Stimulated activated CD4-positive, alpha-beta T cell treated with anti-CD3 and anti-CD28 coated beads, Interleukin-15, amount 100 ng/mL, for 24 hours (primary cell): ENCODE results near the gene AFF3.

Experiments
- DNase-seq: peaks from one replicate; pipeline ENCODE4 v3.0.0-alpha.2; 2020

AFF3 gene

DNA sequence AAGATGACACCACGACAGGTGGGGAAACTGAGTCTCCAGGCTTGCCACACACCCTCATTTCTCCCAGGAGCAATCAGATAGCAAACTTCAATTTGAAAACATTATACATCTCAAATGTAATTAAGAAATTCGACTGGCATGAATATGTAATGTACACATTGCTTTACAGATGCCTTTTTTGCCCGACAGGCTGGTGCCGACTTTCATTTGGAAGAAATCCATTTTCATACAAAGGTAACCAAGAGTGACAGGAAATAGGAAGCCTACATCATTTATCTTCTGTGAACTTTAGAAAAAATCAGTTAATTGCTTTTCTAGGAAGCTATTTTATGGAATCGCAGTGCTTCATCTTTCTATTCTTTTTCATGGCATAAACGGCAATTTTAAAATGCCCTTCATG lies 140.3 kb downstream of the AFF3 start:
- DNase-seq = no peak

DNA sequence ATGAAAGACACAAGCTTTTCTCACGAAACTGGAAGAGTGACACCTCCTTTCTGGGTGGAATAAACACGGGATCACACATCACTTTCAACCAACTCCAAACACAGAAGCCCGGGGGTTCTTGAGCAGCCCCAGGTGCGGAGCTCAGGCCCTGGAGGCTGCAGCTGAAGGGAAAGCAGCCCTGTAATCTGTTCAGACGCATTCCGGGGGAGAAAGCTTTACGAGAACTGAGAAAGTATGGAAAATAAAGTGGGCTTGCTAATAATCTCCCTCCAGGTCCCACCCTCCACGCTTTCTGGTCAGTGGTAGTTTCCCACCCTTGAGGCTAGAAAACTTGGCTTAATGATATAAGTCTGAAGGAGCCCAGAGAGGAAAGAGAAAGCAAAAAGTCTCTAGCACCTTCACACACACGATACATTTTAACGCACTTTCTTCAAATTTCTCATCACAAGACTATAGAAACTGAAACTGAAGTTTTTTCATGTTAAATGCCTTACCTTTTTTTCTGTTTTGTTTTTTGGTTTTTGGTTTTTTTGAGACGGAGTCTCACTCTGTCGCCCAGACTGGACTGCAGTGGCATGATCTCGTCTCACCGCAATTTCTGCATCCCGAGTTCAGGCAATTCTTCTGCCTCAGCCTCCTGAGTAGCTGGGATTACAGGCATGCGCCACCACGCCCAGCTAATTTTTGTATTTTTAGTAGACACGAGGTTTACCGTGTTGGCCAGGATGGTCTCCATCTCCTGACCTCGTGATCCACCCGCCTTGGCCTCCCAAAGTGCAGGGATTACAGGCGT lies 141.3 kb downstream of the AFF3 start:
- no peak for DNase-seq

DNA sequence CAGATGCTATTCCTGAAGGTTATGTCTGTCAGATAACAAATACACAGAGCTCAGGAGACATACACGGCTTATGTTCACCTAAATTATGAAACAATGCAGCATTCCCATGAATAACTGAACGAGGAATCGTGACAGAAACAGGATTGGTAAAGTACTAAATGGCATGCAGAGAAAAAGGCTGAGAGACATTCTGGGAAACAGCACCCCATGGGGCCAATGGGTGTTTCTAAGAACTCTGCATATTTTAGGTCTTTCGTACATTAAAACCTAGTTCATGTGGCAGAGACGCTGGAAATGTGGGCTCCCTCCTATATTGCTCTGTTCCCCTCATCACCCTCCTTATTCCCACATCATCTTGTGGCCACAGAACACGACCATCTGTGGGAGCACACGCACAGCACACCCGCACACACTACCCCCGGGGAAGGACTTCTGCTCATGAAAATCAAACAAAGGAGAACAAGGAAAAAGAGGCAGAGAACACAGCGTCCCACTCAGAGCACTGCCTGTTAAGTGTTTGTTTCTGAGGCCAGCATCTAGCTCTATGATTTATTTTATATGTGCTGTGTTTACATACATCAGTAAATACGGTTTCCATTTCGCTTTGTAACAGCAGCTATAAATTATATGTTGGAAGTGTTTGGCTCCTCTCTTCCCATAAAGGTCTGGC lies 143.6 kb downstream of the AFF3 start:
- no peak for DNase-seq

DNA sequence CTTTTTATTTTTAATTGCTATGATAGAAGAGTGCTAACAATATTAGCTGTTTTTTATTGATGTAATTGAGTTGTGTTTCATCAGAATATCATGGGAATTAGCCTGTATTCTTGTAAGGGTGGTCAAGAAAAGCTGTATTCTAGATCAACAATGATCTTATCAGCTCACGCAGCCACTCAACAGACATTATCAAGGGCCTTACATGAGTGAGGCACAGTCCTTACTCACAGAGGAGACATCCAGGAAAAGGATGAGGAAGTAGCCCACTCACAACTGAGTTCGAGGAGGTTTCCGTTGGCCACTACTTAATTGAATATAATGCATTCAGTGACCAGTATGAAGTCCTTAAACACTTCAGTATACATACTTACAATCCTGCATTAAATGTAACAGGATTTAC lies 152.5 kb downstream of the AFF3 start:
- DNase-seq = no peak

DNA sequence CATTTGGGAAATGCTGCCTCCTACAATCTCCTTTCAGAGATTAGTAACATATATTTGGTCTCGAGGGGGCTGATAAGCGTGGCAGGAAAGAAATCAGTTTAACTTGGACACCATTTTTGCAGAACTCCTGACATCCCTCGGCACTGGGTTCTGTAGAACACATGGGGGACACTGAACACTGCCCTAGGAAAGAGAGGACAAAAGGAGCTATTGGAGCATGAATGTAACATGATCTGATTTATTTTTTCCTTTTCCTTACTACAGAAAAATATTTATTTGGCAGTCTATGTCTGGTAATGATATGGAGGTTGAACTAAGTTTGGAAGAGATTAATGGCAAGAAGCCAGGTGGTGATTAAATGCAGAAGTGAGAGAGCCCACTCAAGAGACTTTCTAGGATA lies 153.8 kb downstream of the AFF3 start:
- no peak for DNase-seq

DNA sequence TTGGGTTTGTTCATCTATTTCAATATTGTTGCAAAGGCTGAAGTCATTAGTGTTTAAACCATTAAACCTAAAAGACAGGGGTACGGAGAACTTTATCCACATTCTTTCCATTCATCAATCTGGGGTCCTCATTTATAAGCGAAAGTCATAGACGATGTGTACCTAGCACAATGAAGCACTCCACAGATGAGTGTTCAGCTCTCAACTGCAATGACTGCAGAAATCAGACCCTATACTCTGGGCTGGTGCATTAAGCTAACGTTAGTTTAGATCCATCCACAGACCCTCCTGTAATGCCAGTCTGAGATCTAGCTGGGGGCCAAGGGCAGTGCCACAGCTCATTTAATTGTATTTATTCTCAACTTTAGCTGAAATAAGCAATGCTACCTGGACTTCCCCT lies 155.2 kb downstream of the AFF3 start:
- no peak for DNase-seq

DNA sequence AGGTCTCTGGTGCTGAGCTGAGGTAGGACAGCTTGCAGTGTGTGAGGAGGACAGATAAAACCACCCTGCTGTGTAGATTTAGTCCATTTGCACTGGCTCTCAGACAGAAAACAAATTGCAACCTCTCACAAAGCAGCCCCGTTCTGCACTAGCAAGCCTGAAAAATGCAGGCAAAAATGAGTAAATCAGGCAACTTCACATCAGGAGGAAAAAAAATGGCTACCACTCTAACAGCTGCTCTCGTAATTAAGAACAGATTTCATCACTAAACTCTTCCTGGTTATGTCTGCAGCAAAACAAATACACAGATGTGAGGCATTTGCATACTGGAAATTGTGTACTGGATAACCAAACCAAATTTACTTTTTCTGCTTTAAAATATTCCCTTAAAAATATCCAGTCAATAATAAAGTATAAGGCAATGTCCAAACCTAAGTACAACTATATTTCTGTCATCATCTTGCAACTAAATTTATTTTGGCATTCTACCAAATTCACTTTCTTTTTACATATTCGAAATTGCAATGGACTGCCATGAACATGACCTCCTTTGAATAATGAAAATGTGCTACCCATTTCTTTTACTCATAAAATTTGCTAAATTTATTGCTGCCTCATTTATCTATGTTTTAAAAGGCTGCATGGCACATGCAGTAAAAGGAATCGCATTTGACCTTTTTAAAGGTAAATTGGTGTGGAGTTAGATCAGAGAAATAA lies 157.4 kb downstream of the AFF3 start:
- no peak for DNase-seq

DNA sequence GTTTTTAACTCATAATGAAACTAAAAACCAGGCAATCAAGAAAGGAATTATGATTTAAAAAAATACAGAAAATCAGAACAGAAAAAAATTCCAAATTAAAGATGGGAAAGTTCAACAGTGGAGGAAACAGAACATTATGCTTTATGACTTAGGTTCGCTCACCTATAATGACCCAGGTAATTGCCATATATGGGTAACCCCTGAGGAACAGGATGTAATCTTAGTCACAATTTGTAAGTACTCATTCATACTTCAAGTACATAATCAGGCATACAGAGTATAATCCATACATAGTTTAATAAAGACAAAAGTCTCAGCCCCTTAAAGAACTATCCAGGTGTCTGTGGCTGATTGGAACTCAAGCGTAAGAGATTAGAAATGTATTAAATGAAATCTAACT lies 159.6 kb downstream of the AFF3 start:
- DNase-seq = no peak

DNA sequence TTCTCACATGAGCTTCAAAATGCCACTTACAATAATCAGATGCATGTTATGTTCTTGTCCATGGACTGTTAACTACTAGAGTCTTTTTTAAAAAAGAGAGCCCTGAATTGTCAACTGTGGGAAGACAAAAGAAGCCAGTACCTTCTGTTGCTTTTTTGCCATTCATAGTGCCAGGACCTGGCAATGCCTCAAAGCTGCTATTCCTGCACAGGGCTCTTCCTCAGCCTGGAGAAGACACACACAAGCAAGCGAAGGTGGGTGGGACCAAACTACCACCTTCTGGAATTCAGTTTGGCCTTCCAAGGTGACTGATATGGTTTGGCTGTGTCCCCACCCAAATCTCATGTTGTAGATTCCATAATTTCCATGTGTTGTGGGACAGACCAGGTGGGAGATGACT lies 160.6 kb downstream of the AFF3 start:
- no peak for DNase-seq

DNA sequence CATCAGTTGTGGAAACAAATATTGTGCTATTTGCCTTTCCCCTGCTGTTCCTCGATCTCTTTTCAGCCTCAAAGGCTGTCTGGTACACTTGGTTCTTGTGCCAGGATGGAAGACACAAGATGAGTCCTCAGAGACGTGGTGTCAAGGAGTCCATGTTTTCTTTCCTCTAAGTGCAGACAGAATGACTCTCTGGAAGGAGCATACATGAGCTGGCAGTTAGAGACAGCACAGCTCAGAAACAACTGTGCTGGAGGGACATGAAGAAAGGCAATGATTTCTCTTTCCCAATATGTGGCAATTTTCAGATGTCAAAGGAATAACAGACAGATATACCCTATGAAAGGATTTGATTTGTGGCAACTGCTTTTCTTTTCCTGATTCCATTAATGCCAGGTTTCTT lies 162.2 kb downstream of the AFF3 start:
- no peak for DNase-seq

DNA sequence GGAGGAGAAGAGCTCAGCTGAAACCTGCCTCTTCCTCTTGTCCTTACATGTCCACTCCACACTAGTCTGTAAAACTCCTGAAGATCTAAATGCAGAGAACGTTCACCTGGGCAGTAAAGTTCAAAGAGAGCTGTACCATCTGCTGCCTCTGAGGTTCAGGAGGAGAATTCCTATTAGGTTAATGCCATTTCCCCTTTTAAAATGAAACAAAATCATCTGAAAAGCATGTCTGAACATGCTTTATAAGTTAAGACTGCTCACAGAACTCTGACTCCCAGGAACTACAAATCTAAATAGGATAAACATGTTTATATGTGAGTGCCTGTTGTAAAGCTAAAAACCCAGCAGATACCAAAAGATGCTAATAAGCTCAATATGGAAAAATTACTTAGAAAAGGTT lies 164.4 kb downstream of the AFF3 start:
- DNase-seq = no peak

DNA sequence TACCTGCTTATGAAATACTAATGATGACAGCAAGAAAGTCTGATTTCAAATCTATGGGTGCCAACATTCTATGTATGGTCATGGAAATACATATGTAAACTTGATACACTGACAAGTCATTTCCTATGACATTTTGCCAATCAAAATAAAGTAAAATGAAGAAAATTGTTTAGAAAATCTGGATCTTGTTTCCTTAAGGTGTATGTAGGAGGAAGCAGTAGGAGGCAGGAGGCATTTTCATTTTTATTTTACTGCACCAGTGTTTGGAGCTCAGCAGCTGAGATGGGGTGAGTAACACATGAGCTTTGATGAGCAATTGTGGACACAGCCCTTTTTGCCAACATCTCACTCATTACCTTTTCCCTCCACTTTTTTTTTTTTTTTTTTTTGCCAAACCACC lies 167.0 kb downstream of the AFF3 start:
- no peak for DNase-seq

DNA sequence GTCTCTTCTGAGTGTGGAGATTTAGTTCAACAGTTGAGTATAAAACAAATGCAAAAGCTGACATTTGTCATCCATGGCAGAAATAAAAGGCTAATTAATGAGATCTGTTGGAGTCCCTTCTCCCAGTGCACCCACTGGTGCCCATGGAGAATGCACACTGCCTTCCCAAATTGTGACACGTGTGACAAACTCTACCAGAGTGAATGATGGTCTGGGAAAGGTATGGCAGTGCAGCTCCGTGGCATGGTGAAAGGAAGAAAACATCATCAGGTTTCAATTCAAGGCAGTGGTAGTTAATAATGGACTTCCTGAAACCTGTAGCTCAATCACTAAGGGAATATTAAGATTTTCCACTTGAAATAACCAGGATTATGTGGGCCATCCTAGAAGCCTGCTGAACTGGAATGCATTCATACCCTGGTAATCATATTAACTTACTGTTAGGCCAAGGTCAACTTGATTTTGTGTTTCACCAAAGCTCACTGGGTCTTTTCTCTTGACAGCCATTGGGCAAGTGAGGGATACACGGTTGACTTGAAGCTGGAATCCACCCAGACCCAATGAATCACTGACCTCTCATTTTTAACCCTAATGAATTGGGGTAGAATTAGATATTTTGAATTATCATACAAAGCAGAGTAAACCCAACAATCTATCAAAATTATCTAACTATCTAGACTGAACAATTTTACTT lies 167.6 kb downstream of the AFF3 start:
- no peak for DNase-seq

DNA sequence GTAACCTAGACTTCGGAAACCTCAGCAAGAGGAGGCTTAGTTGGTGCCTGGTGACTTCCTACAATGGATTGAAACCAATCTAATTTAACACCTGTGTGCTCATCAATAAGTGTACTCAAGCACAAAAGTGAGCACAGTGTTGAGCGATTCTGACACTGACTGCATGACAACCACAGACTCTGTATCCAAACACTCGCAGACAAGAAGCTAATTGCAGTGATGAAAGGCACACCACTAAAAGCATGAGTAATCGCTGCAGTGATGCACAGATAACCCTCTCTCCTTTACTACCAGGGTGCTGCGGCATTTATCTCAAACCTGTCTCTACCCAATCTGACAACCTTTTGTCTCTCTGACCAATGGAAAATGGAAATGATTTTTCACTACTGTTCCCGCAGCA lies 168.1 kb downstream of the AFF3 start:
- no peak for DNase-seq

DNA sequence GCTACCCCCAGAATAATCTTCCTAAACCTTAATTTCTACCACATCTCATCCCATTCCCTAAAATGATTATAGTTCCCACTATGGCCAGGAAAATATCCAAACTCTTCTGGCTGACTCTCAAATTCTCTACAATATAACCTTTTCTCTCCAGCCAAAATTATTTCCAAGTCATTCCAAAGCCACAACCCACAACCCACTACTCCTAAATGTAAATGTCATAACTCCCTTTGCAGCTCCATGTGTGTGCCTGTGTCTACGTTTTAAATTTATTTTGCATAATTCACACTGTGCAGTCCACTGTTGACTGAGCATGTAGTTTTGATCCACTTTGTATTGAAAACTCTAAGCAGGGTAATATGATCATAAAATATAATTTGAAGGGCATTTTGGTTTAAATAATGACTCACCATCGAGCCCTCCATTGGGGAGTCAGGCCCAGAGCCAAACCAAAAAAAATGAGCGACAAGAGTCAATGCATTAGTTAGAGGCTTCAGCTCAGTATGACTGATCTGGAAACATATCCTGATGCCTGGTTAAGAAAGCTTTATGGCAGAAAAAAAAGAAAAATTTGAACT lies 171.0 kb downstream of the AFF3 start:
- no peak for DNase-seq

DNA sequence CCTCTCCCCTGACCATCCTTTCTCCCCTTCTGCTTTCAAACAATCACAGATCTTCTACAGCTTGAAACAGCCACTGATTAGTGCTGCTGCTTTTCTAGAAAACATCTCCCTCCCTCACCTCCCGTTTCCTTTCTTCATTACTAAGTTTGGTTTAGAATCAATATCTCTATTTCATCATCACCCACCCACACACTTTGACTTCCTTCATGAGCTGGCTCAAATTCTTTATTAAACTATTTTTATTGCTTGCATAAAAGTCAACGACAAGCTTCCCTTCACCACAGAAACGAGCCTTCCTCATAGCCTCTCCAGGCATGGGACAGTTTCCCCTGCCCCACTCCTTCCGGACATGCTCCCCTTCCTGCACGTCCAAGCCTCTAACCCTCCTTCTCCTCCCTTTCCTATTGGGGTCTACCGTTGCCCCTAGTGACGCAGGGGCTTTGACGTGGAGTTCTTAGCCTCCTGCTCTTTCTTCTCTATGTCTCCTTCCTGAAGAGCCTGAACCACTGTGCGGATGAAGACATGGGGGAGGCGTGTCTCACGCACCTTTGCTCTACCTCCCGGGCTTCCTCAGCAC lies 172.0 kb downstream of the AFF3 start:
- DNase-seq = no peak

DNA sequence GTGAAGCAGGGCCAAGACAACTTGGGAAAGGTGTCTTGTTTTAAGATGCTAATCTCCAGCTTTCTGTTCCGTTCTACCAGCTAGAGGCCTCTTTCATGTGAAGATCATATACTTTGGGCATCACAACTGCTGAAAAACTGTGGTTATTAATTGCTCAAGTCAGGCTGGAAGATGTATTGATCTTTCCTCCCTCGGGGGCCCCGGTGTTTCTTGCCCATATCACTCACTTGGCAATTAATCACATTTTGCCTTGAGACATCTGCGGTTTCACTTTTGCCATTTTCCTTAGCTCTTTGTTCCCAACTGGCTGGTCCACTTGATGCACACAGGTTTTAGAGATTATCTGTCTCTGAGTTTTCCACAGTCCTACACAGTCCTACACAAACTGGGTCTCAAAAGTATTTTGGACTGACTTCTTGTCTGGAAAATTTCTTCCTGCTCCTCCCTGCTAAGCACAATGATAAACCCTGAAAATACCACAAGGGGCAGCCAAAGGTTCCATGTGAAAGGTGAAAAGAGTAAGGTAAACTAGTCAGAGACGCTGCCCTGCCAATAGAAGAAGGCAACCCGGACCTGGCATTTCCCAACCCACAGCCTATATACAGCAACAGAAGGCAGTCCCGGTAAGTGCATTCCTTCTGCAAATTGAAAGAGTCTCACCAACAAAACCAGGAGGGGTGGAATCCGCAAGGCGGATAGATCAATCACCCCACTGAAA lies 181.0 kb downstream of the AFF3 start:
- no peak for DNase-seq

DNA sequence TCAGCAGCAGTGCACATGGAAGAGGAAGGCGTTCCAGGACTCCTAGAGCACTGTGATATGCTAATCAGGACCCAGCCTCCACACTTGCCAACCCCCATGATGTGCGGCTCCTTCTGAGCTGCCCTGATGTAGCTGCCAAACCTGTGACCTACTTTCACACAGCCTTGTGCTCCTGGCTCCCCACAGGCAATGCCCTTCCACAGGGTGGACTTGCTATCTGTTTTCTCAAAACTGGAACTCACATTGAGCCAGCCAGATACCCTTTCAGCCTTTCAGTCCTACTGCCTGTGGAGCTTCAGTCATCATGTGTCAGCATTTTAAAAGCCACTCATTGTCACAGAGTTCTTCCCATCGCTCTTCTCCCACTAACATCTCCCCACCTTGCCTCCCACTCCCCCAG lies 181.6 kb downstream of the AFF3 start:
- no peak for DNase-seq

DNA sequence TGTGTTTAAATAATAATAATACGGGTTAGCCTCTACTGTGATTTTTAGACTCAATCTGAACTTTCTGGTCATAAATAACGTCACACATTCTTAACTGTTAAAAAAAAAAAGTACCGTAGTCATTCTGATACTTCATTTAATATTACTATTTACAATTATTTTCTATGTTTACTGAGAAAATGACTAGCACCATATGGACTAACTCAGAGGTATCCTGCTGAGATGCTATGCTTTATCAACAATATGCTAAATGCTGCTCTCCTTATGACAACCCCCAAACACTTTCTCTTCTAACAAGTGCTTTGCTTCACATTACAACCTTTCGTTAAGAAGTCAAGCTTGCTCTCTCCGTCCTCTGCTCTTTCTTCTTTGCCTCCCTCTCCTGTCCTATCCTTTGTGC lies 182.1 kb downstream of the AFF3 start:
- no peak for DNase-seq

DNA sequence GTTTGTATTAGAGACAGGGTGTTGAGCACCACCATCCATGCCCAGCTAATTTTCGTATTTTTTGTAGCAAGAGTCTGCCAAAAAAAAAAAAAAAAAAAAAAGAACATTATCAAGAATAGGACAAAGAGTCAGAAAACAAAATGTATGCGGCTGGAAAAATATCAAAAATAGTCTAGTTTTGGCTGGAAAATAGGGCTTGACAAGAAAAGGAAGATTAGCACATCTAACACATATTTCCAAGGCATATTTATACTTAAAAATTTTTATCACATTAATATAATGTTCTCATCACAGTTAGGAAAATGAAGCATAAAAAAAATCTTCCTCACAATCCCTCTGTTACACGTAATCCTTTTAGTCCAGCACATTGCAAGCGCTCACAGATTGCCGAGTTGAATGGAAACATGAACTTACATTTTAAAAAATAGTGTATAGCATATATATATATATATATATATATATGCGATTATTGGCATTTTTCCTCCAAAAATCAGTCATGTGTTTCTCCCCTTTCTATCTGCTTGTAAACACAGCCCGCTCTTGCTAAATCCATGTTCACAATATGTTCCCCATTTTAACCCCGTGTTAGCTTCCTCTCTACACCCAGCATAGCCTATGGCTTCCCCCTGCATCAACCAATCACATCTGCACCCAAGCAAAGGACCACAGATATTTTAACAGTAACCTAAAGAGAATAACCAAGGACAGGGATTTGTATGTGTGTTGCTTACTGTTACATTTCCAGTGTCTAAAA lies 183.0 kb downstream of the AFF3 start:
- DNase-seq = no peak
